Progenitor cell of endocrine pancreas (in vitro differentiated cells): ENCODE results near the gene CDK19. TPM values are rescaled to one million over a fixed set of nuclear protein-coding genes. Genes with fewer than 3 reads are reported as not detected.
A peak's percentile ranks its signal among the peaks of the same experiment; 100 is the strongest.

Experiments used
- DNase-seq: peaks from one replicate; pipeline ENCODE4 v3.0.0; 2021; ENCODE audit warnings: low spot score; ENCODE audit not compliant: unreplicated experiment
- H3K27ac Mint-ChIP-seq: 2 replicates; pipeline ENCODE4 v1.8.0; 2021; ENCODE audit warnings: mild to moderate bottlenecking, moderate library complexity, mixed read lengths
- H3K27me3 Mint-ChIP-seq: 2 replicates; pipeline ENCODE4 v1.8.0; 2021; ENCODE audit warnings: mixed read lengths
- H3K36me3 Mint-ChIP-seq: 2 replicates; pipeline ENCODE4 v1.8.0; 2022; ENCODE audit warnings: mixed read lengths; ENCODE audit not compliant: insufficient read depth
- H3K4me1 Mint-ChIP-seq: 2 replicates; pipeline ENCODE4 v1.8.0; 2021; ENCODE audit warnings: low read depth, mixed read lengths
- H3K4me3 Mint-ChIP-seq: 2 replicates; pipeline ENCODE4 v1.8.0; 2021; ENCODE audit warnings: low read depth, mild to moderate bottlenecking, moderate library complexity, mixed read lengths
- H3K9me3 Mint-ChIP-seq: 2 replicates; pipeline ENCODE4 v1.8.0; 2021; ENCODE audit warnings: low read depth, mixed read lengths
- total RNA-seq: library from RNA; stranded (reverse); gene quantifications from 2 replicates; pipeline ENCODE4 v1.2.1, GENCODE V29; 2021
- TF ChIP-seq, protein P1 (sequence below): fragments of 200-600 bp; sonication (generic); IDR thresholded peaks from one replicate; pipeline ENCODE4 v1.5.0; 2021; ENCODE audit warnings: antibody characterized with exemption, mild to moderate bottlenecking; ENCODE audit not compliant: unreplicated experiment

Gene CDK19
- total RNA-seq, 1 donor from 2014 or later = 26.2 TPM

DNA sequence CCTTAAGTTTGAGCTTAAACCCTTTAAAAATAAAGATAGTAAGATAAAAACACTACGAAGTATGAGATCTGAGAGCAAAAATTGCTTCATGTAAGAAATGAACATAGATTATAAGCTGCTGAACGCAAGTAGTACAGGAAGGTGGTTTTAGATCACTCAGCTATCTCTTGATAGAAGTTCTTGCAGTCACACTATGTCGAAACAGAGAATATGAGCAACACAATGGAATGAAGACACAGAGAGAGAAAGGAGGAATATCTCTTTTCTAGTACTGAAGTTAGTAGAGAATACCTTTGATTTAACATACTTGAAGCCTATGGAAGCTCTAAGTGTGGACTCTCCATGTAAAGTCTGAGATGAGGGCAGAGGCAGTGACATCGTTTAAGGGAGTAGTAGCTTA lies 162.7 kb downstream of the CDK19 start:
- no peak overlapping the region for H3K4me3 Mint-ChIP-seq
- no peaks in the 10 kb centered on the region for H3K27me3 Mint-ChIP-seq
- TF ChIP-seq, protein P1, sequence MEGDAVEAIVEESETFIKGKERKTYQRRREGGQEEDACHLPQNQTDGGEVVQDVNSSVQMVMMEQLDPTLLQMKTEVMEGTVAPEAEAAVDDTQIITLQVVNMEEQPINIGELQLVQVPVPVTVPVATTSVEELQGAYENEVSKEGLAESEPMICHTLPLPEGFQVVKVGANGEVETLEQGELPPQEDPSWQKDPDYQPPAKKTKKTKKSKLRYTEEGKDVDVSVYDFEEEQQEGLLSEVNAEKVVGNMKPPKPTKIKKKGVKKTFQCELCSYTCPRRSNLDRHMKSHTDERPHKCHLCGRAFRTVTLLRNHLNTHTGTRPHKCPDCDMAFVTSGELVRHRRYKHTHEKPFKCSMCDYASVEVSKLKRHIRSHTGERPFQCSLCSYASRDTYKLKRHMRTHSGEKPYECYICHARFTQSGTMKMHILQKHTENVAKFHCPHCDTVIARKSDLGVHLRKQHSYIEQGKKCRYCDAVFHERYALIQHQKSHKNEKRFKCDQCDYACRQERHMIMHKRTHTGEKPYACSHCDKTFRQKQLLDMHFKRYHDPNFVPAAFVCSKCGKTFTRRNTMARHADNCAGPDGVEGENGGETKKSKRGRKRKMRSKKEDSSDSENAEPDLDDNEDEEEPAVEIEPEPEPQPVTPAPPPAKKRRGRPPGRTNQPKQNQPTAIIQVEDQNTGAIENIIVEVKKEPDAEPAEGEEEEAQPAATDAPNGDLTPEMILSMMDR = no peak
- no peak overlapping the region for H3K27ac Mint-ChIP-seq
- H3K4me1 Mint-ChIP-seq = peaks cover 32% of the 10 kb centered on the region
- peaks cover 6% of the 10 kb centered on the region for H3K36me3 Mint-ChIP-seq
- peaks cover 3% of the 10 kb centered on the region for H3K9me3 Mint-ChIP-seq
- no peak for DNase-seq

DNA sequence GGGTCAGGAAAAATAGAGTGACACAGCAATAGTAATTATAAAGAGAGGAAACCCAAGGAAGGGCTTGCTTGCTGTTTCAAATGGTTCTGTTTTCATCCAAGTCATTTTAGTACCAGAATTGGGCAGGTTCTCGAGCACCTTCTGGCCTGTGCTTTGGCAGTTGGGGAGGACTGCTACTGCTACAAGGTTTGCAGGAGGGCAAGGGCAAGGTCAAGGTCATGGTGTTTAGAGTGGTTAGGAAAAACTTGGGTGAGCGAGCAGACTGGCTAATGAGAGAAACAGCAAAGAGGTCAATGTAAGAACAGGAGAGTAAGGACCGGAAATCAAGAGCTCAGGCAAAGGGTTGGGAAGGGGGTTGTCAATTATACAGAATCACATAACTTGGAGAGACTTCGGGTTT lies 164.5 kb downstream of the CDK19 start:
- H3K9me3 Mint-ChIP-seq = peaks cover 3% of the 10 kb centered on the region
- TF ChIP-seq, protein P1 = no peak
- H3K36me3 Mint-ChIP-seq = peaks cover 15% of the 10 kb centered on the region
- no peaks in the 10 kb centered on the region for H3K27me3 Mint-ChIP-seq
- H3K4me1 Mint-ChIP-seq = peaks cover 17% of the 10 kb centered on the region
- peak overlapping the region; percentile 81 for H3K27ac Mint-ChIP-seq
- no peak overlapping the region for H3K4me3 Mint-ChIP-seq
- DNase-seq = no peak

DNA sequence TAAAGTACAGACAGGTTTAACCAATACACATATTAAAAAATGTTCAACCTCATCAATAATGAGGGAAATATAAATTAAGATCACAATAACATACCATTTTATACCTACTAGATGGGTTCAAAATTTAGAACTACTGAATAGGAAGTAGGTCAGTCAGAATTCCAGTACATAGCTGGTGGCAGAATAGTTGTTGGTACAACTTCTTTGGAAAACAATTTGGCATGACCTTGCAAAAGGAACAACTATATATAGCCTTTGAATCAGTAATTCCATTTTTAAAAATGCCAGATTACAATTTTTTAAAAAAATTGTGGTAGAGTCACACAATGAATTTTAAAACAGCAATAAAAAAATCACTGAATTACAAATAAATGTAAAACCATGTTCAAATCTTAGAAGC lies 165.6 kb downstream of the CDK19 start:
- Mint-ChIP-seq H3K4me1 (peaks cover 12% of the 10 kb centered on the region), H3K9me3 (peaks cover 6% of the 10 kb centered on the region), H3K36me3 (peaks cover 18% of the 10 kb centered on the region), H3K27ac (no peak overlapping the region), H3K27me3 (no peaks in the 10 kb centered on the region), H3K4me3 (no peak overlapping the region)
- no peak for DNase-seq
- TF ChIP-seq, protein P1 = no peak

DNA sequence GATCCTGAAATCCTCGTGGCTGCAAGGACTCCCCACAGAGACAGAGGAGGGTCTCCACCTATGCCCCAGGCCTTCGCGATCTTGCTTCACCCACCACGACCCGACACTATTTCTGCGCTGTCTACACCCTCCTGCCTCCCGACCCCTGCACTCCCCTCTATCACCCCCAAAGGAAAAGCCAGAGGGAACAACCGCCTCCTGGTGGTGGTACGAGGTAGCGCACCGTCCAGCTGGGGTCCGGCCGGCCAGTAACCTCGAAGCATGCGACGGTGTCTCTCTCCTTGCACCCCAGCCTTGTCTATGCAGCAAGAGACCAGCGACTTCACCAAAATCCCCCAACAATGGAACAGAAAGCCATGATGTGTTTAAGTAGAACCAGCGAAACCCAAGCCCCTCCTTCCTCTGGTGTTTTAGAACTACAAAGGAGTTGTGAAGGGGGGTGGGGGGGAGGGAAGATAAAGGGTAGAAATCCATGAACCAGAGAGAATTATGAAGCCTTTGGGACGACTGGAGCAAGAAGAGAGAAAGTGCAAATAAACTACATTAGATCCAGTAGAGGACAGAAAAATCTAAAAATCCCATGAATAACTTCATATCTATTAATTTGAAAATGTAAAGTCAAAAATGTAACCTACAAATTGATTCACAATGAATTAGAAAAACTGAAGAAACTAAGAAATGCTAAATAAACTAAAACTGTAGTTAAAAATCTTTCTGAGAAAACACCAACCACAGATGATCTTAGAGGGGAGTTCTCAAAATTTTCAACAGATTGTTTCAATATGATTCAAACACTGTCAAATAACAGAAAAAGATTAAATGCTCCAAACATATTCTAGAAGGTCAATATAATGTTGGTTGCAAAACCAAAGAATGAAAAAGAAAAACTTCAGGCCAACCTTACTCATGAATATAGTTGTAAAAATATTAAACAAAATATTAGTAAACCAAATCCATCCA lies 168.0 kb downstream of the CDK19 start:
- Mint-ChIP-seq H3K36me3 (peaks cover 17% of the 10 kb centered on the region), H3K27me3 (no peaks in the 10 kb centered on the region), H3K9me3 (peaks cover 6% of the 10 kb centered on the region), H3K4me3 (no peak overlapping the region), H3K4me1 (no peaks in the 10 kb centered on the region), H3K27ac (peak overlapping the region; percentile 56)
- no peak for DNase-seq
- TF ChIP-seq, protein P1 = peak; percentile 29

DNA sequence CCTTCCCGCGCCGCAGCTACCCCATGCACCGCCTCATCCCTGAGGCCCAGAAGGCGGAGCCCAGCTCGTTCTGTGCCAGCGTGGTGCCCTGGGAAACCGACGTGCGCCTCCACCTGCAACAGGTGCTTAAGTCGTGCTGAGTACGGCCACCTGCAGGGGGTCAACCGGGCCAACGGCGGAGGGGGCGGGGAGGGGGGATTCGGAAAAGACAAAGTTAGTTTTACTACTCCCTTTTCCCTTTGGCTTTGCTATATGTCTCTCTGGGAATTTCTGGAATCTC lies 168.9 kb downstream of the CDK19 start:
- Mint-ChIP-seq H3K27ac (no peak overlapping the region), H3K4me1 (no peaks in the 10 kb centered on the region), H3K27me3 (no peaks in the 10 kb centered on the region), H3K36me3 (peaks cover 17% of the 10 kb centered on the region), H3K4me3 (no peak overlapping the region), H3K9me3 (peaks cover 6% of the 10 kb centered on the region)
- no peak for DNase-seq
- TF ChIP-seq, protein P1 = no peak
